Stimulated activated CD4-positive, alpha-beta T cell treated with anti-CD3 and anti-CD28 coated beads, Interleukin-1b, Interleukin-23, amount 100 ng/mL, for 4 hours (primary cell): ENCODE results near the gene PAQR4.

ENCODE experiments used
- DNase-seq, 2 donors: peaks; one replicate each; pipeline ENCODE4 v3.0.0-alpha.2; 2020; ENCODE audit warnings: low read depth in 2 of 2

PAQR4 gene

DNA sequence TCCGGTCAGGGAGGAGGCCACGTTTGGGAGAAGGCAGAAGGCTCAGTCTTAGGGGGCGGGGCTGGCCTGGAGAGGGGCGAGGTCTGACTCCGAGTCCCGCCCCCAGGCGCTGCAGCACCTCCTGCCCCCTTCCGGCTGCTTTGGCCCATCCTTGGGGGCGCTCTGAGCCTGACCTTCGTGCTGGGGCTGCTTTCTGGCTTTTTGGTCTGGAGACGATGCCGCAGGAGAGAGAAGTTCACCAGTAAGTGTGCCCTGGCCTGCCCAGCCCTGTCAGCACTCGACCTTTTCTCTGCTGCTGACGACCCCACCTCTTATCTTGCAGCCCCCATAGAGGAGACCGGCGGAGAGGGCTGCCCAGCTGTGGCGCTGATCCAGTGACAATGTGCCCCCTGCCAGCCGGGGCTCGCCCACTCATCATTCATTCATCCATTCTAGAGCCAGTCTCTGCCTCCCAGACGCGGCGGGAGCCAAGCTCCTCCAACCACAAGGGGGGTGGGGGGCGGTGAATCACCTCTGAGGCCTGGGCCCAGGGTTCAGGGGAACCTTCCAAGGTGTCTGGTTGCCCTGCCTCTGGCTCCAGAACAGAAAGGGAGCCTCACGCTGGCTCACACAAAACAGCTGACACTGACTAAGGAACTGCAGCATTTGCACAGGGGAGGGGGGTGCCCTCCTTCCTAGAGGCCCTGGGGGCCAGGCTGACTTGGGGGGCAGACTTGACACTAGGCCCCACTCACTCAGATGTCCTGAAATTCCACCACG is 52.5 kb downstream of the PAQR4 start:
- DNase-seq, result peak; percentile 70 to 78

DNA sequence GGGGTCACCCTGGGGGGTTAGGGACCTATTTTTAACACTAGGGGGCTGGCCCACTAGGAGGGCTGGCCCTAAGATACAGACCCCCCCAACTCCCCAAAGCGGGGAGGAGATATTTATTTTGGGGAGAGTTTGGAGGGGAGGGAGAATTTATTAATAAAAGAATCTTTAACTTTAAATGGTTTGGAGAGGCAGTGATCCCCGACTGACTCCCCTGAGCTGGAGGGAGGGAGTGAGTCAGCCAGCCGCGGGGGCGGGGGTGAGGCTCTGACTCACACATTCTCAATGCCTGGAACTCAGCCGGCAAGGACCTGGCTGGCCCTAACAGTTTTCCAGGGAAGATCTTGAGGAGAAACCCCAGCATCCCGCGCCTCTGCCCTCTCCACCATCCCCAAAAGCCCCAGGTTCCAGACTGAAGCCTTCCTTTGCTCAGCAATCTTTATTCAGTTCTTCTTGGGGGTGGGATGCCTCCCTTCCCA is 53.1 kb downstream of the PAQR4 start:
- peak; percentile 87 to 90 for DNase-seq

DNA sequence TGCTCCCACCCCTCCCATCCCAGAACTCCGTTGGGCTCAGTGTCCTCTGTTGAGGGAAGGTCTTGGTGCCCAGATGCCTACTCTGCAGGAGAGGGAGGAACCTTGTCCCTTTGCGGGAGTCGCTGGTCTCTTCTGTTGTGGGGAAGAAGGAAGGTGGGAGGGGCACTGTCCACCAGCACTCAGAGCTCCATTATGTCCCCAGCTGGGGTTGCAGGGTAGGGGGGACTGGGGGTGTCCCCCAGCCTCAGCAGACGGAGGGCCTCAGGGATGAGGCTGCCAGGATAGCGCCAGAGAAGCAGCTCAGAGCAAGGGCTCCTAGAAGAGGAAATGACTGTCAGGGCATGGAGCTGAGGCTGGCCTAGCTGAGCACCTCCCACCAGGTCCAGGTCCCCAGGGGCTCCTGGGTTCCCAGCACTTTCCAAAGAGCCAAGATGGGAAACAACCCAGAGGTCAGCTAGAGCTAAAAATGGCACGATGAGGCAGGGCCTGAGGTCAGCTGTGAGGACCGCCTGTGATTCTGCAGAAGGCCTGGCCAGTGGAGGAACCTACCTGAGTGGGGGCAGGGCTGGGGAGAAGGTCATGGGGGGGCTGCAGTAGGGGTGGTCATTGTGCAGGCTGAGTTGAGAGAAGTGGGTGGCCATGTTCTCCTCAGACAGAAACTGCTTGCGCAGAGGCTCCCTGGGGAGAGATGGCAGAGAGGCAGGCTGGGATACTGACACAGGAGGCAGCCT is 53.7 kb downstream of the PAQR4 start:
- DNase-seq, result no peak
